DMS79 (cell line): ENCODE data around the gene GIGYF1.
"Not testable (repeated sequence)": the region's sequence is repeated elsewhere in the genome, so short reads cannot be mapped to it uniquely, and the experiment has no call there.

Source experiments
- DNase-seq: peaks from one replicate; lab custom pipeline; 2025; lab: John Stamatoyannopoulos, UW

GIGYF1 gene

DNA sequence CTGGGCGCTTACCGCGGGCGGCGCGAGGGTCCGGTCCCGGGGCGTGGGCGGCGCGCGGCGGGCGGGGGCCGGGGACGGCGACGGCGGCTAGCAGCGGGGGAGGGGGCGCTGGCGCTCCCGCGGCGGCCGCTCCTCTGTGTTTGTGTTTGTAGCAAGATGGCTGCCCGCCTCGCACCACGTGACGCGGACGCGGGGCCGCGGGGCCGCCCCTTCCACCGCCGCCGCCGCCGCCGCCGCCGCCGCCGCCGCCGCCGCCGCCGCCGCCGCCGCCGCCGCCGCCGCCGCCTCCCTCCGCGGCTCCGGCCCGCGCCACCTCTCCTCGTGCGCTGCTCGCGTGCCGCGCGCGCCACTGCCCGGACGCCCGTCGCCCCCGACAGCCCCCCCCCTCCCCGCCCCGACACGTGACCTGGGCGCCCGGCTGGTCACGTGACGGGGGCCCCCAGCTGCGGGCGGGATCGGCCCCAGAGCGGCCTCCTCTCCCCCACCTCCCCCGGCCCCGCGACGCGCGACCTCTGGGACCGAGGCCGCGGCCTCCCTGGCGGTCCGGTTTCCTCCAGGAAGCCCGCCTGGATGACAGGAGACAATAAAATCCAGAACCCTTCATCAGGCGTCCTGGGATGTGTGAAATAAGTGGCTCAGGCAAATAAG is at the start of gene GIGYF1:
Gene GIGYF1 (minus strand): TSS at position 153 of the 648 bp plus-strand sequence. CDS start 6,012 bp downstream, outside the sequence.
- peak; percentile 21 for DNase-seq

GRCh38 chr7:100739934-100740333 is 45.9 kb upstream of the GIGYF1 start:
- no peak for DNase-seq

DNA sequence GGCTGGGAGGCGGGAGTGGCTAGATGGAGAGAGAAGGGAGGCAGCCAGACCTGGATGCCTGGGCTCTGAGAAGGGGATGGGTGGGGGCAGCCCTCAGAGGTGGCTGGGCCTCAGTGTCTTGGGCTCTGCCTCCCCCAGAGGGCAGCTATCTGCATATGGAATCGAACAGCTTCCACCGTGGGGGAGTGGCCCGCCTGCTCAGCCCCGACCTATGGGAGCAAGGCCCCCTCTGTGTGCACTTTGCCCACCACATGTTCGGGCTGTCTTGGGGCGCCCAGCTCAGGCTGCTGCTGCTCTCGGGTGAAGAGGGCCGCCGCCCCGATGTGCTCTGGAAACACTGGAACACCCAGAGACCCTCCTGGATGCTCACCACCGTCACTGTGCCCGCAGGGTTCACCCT is 42.6 kb upstream of the GIGYF1 start:
- DNase-seq = no peak

GRCh38 chr7:100735730-100736129 is 41.7 kb upstream of the GIGYF1 start:
- DNase-seq = no peak

DNA sequence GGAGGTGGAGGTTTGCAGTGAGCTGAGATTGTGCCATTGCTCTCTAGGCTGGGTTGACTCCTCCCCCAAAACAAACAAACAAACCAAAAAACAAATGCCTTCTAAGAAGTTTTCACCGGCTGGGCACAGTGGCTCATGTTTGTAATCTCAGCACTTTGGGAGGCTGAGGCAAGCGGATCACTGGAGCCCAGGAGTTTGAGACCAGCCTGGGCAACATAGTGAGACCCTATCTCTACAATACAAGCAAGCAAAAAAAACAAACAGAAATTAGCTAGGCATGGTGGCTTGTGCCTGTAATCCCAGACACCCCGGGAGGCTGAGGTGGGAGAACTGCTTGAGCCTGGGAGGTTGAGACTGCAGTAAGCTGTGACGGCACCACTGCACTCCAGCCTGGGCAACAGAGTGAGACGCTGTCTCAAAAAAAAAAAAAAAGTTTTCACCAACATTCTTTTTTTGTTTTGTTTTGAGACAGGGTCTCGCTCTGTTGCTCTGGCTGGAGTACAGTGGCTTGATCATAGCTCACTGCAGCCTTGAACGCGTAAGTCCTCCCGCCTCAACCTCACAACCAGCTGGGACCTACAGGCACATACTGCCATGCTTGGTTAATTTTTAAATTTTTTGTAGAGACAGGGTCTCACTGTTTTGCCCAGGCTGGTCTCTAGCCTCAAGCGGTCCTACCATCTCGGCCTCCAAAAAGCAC is 38.0 kb upstream of the GIGYF1 start:
- DNase-seq = no peak

DNA sequence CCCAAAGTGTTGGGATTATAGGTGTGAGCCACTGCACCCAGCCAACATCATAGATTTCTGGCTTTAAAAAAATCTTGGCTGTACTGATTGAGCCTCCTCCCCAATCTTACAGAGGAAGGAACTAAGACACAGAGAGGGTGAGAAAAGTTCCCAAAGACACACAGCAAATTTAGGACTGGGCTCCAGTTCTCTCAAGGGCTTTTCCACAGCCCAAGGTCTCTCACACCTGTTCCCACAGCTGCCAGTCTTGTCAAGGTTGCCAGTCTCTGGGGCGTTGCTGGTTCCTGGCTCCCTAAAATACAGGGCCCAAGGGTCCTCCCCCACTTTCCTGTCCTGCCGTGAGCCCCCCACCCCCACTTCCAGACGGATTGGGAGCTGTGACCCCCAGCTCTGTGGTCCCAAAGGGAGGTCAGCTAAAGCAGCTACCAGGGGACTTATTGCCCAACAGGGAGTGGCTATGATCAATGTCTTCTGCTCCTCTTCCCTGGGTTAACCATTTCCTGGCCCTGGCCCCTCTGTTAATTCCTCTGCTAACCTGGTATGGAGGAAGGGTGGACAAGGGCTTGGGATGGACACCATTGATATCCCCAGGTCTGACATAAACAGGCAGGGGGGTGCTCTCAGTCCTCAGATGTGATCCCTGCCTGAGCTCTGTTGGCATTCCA is 36.2 kb upstream of the GIGYF1 start:
- DNase-seq = no peak

GRCh38 chr7:100728196-100728595 is 34.1 kb upstream of the GIGYF1 start:
- DNase-seq = no peak

DNA sequence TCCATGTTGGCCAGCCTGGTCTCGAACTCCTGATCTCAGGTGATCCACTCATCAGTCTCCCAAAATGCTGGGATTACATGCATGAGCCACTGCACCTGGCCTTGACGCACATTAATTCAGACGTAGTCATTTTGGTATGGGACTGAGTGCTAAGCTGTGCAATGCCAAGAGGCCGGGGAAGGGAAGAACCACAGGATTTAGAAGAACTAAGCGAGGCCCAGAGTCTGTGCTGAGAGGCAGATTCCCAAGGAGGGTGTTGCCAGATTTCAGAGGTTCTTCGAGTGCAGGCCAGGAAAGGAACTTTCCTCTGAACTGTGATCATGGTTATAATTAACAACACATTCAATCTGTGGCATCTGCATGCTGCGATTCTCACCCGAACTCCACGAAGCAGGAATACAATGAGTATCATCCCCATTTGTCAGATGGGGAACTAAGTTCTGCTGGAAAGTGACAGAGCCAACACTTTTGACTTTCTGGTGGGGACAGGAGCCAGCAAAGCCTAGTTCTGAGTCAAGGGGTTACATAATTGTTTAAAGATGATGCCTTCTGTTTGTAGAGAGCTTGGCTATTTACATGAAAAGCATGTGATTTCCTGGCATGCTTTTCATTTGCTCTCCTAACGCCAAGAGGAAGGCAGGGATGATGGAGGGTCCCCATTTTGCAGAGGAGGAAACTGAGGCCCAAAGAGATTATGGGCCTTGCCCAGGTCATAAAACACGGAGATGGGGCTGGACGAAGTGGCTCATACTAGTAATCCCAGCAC is 33.1 kb upstream of the GIGYF1 start:
- no peak for DNase-seq

DNA sequence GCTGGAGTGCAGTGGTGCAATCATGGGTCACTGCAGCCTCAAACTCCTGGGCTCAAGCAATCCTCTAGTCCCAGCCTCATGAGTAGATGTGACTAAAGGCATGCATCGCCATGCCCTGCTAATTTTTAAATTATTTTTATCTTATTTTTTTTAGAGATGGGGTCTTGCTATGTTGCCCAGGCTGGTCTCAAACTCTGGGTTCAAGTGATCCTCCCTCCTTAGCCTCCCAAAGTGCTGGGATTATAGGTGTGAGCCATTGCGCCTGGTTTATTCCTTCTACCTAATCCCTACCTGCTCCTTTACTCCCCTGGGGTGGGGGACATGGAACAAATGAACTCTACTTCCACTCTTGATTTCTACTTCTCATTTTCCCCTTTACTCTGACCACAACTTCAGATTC is 30.3 kb upstream of the GIGYF1 start:
- not testable (repeated sequence) for DNase-seq

GRCh38 chr7:100723732-100724275 is 29.8 kb upstream of the GIGYF1 start:
- DNase-seq = no peak

DNA sequence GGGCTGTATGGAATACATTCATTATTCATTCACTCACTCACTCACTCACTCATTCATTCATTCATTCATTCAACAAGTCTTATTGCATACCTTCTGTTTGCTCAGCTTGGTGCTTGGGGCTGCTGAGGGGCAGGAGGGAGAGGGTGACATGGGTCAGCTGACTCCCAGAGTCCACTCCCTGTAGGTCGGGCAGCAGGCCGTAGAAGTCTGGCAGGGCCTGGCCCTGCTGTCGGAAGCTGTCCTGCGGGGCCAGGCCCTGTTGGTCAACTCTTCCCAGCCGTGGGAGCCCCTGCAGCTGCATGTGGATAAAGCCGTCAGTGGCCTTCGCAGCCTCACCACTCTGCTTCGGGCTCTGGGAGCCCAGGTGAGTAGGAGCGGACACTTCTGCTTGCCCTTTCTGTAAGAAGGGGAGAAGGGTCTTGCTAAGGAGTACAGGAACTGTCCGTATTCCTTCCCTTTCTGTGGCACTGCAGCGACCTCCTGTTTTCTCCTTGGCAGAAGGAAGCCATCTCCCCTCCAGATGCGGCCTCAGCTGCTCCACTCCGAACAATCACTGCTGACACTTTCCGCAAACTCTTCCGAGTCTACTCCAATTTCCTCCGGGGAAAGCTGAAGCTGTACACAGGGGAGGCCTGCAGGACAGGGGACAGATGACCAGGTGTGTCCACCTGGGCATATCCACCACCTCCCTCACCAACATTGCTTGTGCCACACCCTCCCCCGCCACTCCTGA is 28.6 kb upstream of the GIGYF1 start:
- no peak for DNase-seq

GRCh38 chr7:100721505-100721812 is 27.4 kb upstream of the GIGYF1 start:
- no peak for DNase-seq

DNA sequence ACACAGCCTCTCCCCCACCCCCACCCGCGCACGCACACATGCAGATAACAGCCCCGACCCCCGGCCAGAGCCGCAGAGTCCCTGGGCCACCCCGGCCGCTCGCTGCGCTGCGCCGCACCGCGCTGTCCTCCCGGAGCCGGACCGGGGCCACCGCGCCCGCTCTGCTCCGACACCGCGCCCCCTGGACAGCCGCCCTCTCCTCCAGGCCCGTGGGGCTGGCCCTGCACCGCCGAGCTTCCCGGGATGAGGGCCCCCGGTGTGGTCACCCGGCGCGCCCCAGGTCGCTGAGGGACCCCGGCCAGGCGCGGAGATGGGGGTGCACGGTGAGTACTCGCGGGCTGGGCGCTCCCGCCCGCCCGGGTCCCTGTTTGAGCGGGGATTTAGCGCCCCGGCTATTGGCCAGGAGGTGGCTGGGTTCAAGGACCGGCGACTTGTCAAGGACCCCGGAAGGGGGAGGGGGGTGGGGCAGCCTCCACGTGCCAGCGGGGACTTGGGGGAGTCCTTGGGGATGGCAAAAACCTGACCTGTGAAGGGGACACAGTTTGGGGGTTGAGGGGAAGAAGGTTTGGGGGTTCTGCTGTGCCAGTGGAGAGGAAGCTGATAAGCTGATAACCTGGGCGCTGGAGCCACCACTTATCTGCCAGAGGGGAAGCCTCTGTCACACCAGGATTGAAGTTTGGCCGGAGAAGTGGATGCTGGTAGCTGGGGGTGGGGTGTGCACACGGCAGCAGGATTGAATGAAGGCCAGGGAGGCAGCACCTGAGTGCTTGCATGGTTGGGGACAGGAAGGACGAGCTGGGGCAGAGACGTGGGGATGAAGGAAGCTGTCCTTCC is 26.8 kb upstream of the GIGYF1 start:
- DNase-seq = no peak

DNA sequence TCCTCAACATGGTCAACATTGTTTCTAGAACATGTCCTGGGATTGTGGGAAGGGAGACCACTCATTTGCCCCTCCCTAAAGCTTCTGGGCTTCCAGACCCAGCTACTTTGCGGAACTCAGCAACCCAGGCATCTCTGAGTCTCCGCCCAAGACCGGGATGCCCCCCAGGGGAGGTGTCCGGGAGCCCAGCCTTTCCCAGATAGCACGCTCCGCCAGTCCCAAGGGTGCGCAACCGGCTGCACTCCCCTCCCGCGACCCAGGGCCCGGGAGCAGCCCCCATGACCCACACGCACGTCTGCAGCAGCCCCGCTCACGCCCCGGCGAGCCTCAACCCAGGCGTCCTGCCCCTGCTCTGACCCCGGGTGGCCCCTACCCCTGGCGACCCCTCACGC is 26.2 kb upstream of the GIGYF1 start, which contains the start of gene EPO:
Gene EPO (plus strand): TSS at position 190 of the 392 bp plus-strand sequence. CDS start 513 bp downstream, outside the sequence.
- no peak for DNase-seq

GRCh38 chr7:100719523-100720278 is 25.7 kb upstream of the GIGYF1 start:
- no peak for DNase-seq

DNA sequence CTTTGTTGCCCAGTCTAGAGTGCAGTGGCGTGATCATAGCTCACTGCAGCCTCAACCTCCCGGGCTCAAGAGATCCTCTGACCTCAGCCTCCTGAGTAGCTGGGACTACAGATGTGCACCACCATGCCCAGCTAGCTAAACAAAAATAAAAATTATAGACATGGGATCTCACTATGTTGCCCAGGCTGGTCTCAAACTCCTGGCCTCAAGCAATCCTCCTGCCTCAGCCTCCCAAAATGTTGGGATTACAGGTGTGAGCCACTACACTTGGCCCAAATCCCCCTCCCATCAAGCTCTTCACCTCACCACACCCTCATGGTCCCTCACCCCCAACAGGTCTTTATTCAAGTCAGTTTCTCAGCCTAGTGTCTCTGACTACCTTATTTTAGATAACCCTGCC is 23.0 kb upstream of the GIGYF1 start:
- not testable (repeated sequence) for DNase-seq

- DNase-seq = no peak
Observed at GRCh38 chr7:100714725-100715124, 20.7 kb upstream of the GIGYF1 start.

DNA sequence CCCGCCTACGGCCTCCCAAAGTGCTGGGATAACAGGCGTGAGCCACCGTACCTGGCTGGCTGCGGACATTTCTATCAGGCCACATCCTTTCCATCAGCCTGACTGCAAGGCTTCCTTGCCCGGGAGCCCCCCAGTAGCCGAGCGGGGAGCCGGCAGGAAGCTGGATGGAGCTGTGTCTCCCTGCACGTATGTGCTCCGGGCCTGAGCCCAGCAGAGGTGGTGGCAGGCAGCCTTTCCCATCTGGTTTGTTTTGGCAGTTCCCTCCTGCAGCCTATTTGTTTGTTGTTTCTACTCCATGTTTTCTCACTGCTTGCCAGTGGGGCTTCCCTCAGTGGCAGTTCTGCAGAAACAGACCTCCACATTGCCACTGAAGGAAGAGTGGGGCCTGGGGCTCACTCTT is 17.3 kb upstream of the GIGYF1 start:
- DNase-seq = no peak

GRCh38 chr7:100710452-100710851 is 16.4 kb upstream of the GIGYF1 start:
- no peak for DNase-seq

- DNase-seq = no peak
Observed at GRCh38 chr7:100708395-100708794, 14.3 kb upstream of the GIGYF1 start.
